GM23338 (cell line): ENCODE results near the gene ANKRD40. TPM values are rescaled to one million over a fixed set of nuclear protein-coding genes. Genes with fewer than 3 reads are reported as not detected.

Experiments
- ATAC-seq: fragments of 200-7000 bp; cut with Tn5 transposase; 3 replicates; pipeline ENCODE4 v1.9.1; 2020
- DNase-seq: peaks from one replicate; pipeline ENCODE4 v3.0.0-alpha.2; 2015; ENCODE audit warnings: low spot score
- H2AFZ ChIP-seq: fragments of 200-600 bp; sonication (generic); 2 replicates; pipeline ENCODE4 v1.8.0; 2016; ENCODE audit warnings: antibody characterized with exemption, mild to moderate bottlenecking, moderate library complexity
- H3F3A ChIP-seq: fragments of 200-600 bp; sonication (generic); replicated peaks from 2 replicates; pipeline ENCODE4 v1.8.0; 2017; ENCODE audit warnings: antibody characterized with exemption, mixed run types, low read depth
- H3K27ac ChIP-seq: fragments of 200-600 bp; sonication (generic); 2 replicates; pipeline ENCODE4 v1.6.1; 2016; ENCODE audit warnings: low read depth
- H3K27me3 ChIP-seq: fragments of 200-600 bp; sonication (generic); 2 replicates; pipeline ENCODE4 v1.8.0; 2016; ENCODE audit warnings: mild to moderate bottlenecking, mixed run types, moderate library complexity; ENCODE audit not compliant: insufficient read depth
- H3K36me3 ChIP-seq: fragments of 200-600 bp; sonication (generic); 2 replicates; pipeline ENCODE4 v1.8.0; 2016; ENCODE audit warnings: mild to moderate bottlenecking; ENCODE audit not compliant: insufficient read depth
- H3K4me1 ChIP-seq: fragments of 200-600 bp; sonication (generic); 2 replicates; pipeline ENCODE4 v1.8.0; 2016; ENCODE audit warnings: mild to moderate bottlenecking, moderate library complexity; ENCODE audit not compliant: insufficient read depth
- H3K4me2 ChIP-seq: fragments of 200-600 bp; sonication (generic); 2 replicates; pipeline ENCODE4 v1.7.1; 2017; ENCODE audit warnings: mixed run types
- H3K4me3 ChIP-seq: fragments of 200-600 bp; sonication (generic); 2 replicates; pipeline ENCODE4 v1.6.1; 2016; ENCODE audit warnings: mixed run types
- H3K79me2 ChIP-seq: fragments of 200-600 bp; sonication (generic); replicated peaks from 2 replicates; pipeline ENCODE4 v1.8.0; 2017; ENCODE audit warnings: mild to moderate bottlenecking; ENCODE audit not compliant: insufficient read depth
- H3K9me2 ChIP-seq: fragments of 200-600 bp; sonication (generic); 2 replicates; pipeline ENCODE4 v1.8.0; 2017; ENCODE audit not compliant: insufficient read depth
- H4K20me1 ChIP-seq: fragments of 200-600 bp; sonication (generic); replicated peaks from 2 replicates; pipeline ENCODE4 v1.8.0; 2017; ENCODE audit warnings: mild to moderate bottlenecking; ENCODE audit not compliant: insufficient read depth
- H3K27ac Mint-ChIP-seq: 2 replicates; pipeline ENCODE4 v1.8.0; 2020; ENCODE audit warnings: inconsistent platforms, mild to moderate bottlenecking, moderate library complexity, mixed read lengths
- H3K27me3 Mint-ChIP-seq: 3 replicates; pipeline ENCODE4 v1.8.0; 2022; ENCODE audit warnings: low read depth, mild to moderate bottlenecking, moderate library complexity, mixed read lengths, inconsistent platforms; ENCODE audit not compliant: insufficient read depth, poor library complexity
- H3K36me3 Mint-ChIP-seq: 3 replicates; pipeline ENCODE4 v1.8.0; 2021; ENCODE audit warnings: low read depth, mild to moderate bottlenecking, inconsistent platforms, moderate library complexity, mixed read lengths
- H3K4me1 Mint-ChIP-seq: 3 replicates; pipeline ENCODE4 v1.8.0; 2020; ENCODE audit warnings: mild to moderate bottlenecking, inconsistent platforms, mixed read lengths
- H3K4me3 Mint-ChIP-seq: 3 replicates; pipeline ENCODE4 v1.8.0; 2021; ENCODE audit warnings: moderate library complexity, mild to moderate bottlenecking, inconsistent platforms, mixed read lengths
- H3K9me3 Mint-ChIP-seq: 3 replicates; pipeline ENCODE4 v1.8.0; 2020; ENCODE audit warnings: moderate library complexity, mild to moderate bottlenecking, inconsistent platforms, mixed read lengths
- CREB1 ChIP-seq: fragments of 250-450 bp; sonication (Bioruptor Pico); IDR thresholded peaks from 2 replicates; pipeline ENCODE4 v1.5.0; 2020; ENCODE audit warnings: low read depth, mild to moderate bottlenecking, moderate library complexity
- EZH2 ChIP-seq: fragments of 200-600 bp; sonication (generic); IDR thresholded peaks from one replicate; pipeline ENCODE4 v1.8.0; 2017; ENCODE audit warnings: antibody characterized with exemption, mild to moderate bottlenecking, low read depth; ENCODE audit not compliant: unreplicated experiment
- EZH2phosphoT487 ChIP-seq: fragments of 200-600 bp; sonication (generic); IDR thresholded peaks from one replicate; pipeline ENCODE4 v1.8.1; 2018; ENCODE audit warnings: antibody characterized with exemption; ENCODE audit not compliant: unreplicated experiment
- JUNB ChIP-seq: IDR thresholded peaks from one replicate; pipeline ENCODE4 v1.6.1; 2016; ENCODE audit warnings: antibody characterized with exemption; ENCODE audit not compliant: unreplicated experiment
- NANOG ChIP-seq: IDR thresholded peaks from 2 replicates; pipeline ENCODE4 v1.6.1; 2016; ENCODE audit warnings: antibody characterized with exemption, borderline replicate concordance
- POLR2AphosphoS5 ChIP-seq: IDR thresholded peaks from 2 replicates; pipeline ENCODE4 v1.6.1; 2016; ENCODE audit warnings: antibody characterized with exemption, low read depth
- STAT1 ChIP-seq: IDR thresholded peaks from one replicate; pipeline ENCODE4 v1.6.1; 2016; ENCODE audit warnings: antibody characterized with exemption; ENCODE audit not compliant: unreplicated experiment
- ZNF114 ChIP-seq: fragments of 250-450 bp; sonication (Bioruptor Pico); IDR thresholded peaks from 2 replicates; pipeline ENCODE4 v1.5.0; 2020; ENCODE audit warnings: mild to moderate bottlenecking, moderate library complexity
- ZNF331 ChIP-seq: fragments of 250-450 bp; sonication (Bioruptor Pico); IDR thresholded peaks from 2 replicates; pipeline ENCODE4 v1.5.0; 2020; ENCODE audit warnings: low read depth, mild to moderate bottlenecking, moderate library complexity
- polyA plus RNA-seq: library from polyadenylated mRNA; unstranded; fragments of >200 nt; fragmentation: Nextera tagmentation; extraction: Ambion mirVana; gene quantifications from 2 replicates; pipeline ENCODE4 v1.2.1, GENCODE V29; 2016
- total RNA-seq: library from RNA; depleted of rRNA; stranded (reverse); fragments of >200 nt; shearing (Covaris generic); gene quantifications from 2 replicates; pipeline ENCODE4 v1.2.3, GENCODE V29; 2014
- TF ChIP-seq, protein P1 (sequence below): IDR thresholded peaks from 2 replicates; pipeline ENCODE4 v1.6.1; 2016; ENCODE audit warnings: antibody characterized with exemption
- TF ChIP-seq, protein P2 (sequence below), 2 experiments: fragments of 200-600 bp in 1 of 2; sonication (generic) in 1 of 2; conservative IDR thresholded peaks; 2 replicates each; pipeline versions ENCODE4 v1.5.1 to v1.6.1; 2016 to 2017; ENCODE audit warnings: antibody characterized with exemption in 2 of 2, low read depth in 2 of 2, mild to moderate bottlenecking in 2 of 2, moderate library complexity in 1 of 2
- TF ChIP-seq, protein P3 (sequence below): IDR thresholded peaks from one replicate; pipeline ENCODE4 v1.6.1; 2018; ENCODE audit warnings: antibody characterized with exemption; ENCODE audit not compliant: unreplicated experiment
- TF ChIP-seq, protein P4 (sequence below): fragments of 250-450 bp; sonication (Bioruptor Pico); IDR thresholded peaks from 2 replicates; pipeline ENCODE4 v1.5.0; 2020; ENCODE audit warnings: mild to moderate bottlenecking, moderate library complexity

Gene ANKRD40
- total and polyA plus RNA-seq, 2 experiments from 2014 or later, result 19.0 to 42.1 TPM

DNA sequence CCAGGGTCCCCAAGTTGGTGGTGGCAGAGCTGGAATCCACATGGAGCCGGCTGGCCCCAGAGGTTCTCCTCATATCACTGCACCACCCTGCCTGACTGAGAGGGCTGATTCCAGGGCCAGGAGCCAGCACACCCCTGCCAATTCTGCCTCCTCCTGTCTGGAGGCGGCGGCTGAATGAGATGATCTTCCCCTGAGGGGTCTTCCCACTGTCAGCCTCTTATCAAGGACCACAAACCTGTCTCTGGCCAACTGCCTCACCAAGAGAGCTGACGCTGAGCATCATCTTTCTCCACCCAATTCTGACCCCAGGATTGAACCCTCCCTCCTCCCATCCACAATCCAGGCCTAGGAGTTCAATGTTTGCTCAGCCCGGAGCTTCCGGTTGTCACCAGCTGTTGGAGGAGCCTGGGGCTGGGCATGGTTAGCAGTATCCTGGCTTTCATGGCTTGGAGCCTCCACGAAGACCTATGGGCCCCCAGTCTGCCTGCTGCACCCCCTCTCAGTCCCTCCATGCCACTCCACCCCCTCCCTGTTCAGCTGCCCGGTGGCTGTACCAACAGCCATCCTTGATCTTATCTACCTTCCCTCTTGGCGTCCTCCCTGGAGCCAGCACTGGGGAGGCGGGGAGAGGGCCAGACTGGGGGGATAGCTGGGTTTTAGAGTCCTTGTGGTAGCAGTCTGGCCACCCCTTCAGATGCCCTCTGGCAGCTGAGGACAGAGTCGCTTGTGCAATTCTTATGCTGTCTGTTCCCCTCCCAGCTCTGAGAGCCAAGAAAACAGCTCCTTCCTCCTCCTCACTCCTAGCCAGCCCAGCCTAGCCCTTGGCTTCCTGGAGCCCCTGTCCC lies 47.5 kb downstream of the ANKRD40 start:
- Histone ChIP-seq H3K4me1 (peaks cover 9% of the 10 kb centered on the region), H3F3A (no peaks in the 10 kb centered on the region), H3K4me2 (no peak overlapping the region), H3K36me3 (no peaks in the 10 kb centered on the region), H4K20me1 (no peaks in the 10 kb centered on the region), H3K9me2 (no peaks in the 10 kb centered on the region), H3K27me3 (no peaks in the 10 kb centered on the region), H3K27ac (no peak overlapping the region), H2AFZ (0 out of 2 replicates have a peak overlapping the region, but pooled peaks have one; percentile 86), H3K4me3 (no peak overlapping the region), H3K79me2 (no peaks in the 10 kb centered on the region)
- Mint-ChIP-seq H3K9me3 (no peaks in the 10 kb centered on the region), H3K27me3 (peaks cover 7% of the 10 kb centered on the region), H3K27ac (0 out of 2 replicates have a peak overlapping the region, but pooled peaks have one; percentile 95), H3K4me1 (peaks cover 21% of the 10 kb centered on the region), H3K4me3 (no peak overlapping the region), H3K36me3 (no peaks in the 10 kb centered on the region; the same call in 2 of the 3 replicates)
- TF ChIP-seq, protein P1, sequence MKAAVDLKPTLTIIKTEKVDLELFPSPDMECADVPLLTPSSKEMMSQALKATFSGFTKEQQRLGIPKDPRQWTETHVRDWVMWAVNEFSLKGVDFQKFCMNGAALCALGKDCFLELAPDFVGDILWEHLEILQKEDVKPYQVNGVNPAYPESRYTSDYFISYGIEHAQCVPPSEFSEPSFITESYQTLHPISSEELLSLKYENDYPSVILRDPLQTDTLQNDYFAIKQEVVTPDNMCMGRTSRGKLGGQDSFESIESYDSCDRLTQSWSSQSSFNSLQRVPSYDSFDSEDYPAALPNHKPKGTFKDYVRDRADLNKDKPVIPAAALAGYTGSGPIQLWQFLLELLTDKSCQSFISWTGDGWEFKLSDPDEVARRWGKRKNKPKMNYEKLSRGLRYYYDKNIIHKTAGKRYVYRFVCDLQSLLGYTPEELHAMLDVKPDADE, result no peak
- TF ChIP-seq, protein P2, sequence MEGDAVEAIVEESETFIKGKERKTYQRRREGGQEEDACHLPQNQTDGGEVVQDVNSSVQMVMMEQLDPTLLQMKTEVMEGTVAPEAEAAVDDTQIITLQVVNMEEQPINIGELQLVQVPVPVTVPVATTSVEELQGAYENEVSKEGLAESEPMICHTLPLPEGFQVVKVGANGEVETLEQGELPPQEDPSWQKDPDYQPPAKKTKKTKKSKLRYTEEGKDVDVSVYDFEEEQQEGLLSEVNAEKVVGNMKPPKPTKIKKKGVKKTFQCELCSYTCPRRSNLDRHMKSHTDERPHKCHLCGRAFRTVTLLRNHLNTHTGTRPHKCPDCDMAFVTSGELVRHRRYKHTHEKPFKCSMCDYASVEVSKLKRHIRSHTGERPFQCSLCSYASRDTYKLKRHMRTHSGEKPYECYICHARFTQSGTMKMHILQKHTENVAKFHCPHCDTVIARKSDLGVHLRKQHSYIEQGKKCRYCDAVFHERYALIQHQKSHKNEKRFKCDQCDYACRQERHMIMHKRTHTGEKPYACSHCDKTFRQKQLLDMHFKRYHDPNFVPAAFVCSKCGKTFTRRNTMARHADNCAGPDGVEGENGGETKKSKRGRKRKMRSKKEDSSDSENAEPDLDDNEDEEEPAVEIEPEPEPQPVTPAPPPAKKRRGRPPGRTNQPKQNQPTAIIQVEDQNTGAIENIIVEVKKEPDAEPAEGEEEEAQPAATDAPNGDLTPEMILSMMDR (conservative IDR thresholded peaks at IDR 0.05; ENCODE audit: low read depth in 2 of 2), result no peak
- no peak for TF ChIP-seq STAT1
- TF ChIP-seq POLR2AphosphoS5, result no peak
- no peak for TF ChIP-seq NANOG
- TF ChIP-seq ZNF331 (CRISPR knock-in tag), result no peak
- TF ChIP-seq, protein P3, sequence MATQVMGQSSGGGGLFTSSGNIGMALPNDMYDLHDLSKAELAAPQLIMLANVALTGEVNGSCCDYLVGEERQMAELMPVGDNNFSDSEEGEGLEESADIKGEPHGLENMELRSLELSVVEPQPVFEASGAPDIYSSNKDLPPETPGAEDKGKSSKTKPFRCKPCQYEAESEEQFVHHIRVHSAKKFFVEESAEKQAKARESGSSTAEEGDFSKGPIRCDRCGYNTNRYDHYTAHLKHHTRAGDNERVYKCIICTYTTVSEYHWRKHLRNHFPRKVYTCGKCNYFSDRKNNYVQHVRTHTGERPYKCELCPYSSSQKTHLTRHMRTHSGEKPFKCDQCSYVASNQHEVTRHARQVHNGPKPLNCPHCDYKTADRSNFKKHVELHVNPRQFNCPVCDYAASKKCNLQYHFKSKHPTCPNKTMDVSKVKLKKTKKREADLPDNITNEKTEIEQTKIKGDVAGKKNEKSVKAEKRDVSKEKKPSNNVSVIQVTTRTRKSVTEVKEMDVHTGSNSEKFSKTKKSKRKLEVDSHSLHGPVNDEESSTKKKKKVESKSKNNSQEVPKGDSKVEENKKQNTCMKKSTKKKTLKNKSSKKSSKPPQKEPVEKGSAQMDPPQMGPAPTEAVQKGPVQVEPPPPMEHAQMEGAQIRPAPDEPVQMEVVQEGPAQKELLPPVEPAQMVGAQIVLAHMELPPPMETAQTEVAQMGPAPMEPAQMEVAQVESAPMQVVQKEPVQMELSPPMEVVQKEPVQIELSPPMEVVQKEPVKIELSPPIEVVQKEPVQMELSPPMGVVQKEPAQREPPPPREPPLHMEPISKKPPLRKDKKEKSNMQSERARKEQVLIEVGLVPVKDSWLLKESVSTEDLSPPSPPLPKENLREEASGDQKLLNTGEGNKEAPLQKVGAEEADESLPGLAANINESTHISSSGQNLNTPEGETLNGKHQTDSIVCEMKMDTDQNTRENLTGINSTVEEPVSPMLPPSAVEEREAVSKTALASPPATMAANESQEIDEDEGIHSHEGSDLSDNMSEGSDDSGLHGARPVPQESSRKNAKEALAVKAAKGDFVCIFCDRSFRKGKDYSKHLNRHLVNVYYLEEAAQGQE, result no peak
- TF ChIP-seq ZNF114 (CRISPR knock-in tag), result no peak
- TF ChIP-seq, protein P4, sequence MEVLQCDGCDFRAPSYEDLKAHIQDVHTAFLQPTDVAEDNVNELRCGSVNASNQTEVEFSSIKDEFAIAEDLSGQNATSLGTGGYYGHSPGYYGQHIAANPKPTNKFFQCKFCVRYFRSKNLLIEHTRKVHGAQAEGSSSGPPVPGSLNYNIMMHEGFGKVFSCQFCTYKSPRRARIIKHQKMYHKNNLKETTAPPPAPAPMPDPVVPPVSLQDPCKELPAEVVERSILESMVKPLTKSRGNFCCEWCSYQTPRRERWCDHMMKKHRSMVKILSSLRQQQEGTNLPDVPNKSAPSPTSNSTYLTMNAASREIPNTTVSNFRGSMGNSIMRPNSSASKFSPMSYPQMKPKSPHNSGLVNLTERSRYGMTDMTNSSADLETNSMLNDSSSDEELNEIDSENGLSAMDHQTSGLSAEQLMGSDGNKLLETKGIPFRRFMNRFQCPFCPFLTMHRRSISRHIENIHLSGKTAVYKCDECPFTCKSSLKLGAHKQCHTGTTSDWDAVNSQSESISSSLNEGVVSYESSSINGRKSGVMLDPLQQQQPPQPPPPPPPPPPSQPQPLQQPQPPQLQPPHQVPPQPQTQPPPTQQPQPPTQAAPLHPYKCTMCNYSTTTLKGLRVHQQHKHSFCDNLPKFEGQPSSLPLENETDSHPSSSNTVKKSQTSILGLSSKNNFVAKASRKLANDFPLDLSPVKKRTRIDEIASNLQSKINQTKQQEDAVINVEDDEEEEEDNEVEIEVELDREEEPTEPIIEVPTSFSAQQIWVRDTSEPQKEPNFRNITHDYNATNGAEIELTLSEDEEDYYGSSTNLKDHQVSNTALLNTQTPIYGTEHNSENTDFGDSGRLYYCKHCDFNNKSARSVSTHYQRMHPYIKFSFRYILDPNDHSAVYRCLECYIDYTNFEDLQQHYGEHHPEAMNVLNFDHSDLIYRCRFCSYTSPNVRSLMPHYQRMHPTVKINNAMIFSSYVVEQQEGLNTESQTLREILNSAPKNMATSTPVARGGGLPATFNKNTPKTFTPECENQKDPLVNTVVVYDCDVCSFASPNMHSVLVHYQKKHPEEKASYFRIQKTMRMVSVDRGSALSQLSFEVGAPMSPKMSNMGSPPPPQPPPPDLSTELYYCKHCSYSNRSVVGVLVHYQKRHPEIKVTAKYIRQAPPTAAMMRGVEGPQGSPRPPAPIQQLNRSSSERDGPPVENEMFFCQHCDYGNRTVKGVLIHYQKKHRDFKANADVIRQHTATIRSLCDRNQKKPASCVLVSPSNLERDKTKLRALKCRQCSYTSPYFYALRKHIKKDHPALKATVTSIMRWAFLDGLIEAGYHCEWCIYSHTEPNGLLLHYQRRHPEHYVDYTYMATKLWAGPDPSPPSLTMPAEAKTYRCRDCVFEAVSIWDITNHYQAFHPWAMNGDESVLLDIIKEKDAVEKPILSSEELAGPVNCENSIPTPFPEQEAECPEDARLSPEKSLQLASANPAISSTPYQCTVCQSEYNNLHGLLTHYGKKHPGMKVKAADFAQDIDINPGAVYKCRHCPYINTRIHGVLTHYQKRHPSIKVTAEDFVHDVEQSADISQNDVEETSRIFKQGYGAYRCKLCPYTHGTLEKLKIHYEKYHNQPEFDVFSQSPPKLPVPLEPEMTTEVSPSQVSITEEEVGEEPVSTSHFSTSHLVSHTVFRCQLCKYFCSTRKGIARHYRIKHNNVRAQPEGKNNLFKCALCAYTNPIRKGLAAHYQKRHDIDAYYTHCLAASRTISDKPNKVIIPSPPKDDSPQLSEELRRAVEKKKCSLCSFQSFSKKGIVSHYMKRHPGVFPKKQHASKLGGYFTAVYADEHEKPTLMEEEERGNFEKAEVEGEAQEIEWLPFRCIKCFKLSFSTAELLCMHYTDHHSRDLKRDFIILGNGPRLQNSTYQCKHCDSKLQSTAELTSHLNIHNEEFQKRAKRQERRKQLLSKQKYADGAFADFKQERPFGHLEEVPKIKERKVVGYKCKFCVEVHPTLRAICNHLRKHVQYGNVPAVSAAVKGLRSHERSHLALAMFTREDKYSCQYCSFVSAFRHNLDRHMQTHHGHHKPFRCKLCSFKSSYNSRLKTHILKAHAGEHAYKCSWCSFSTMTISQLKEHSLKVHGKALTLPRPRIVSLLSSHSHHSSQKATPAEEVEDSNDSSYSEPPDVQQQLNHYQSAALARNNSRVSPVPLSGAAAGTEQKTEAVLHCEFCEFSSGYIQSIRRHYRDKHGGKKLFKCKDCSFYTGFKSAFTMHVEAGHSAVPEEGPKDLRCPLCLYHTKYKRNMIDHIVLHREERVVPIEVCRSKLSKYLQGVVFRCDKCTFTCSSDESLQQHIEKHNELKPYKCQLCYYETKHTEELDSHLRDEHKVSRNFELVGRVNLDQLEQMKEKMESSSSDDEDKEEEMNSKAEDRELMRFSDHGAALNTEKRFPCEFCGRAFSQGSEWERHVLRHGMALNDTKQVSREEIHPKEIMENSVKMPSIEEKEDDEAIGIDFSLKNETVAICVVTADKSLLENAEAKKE (CRISPR knock-in tag), result no peak
- no peak for TF ChIP-seq CREB1 (CRISPR knock-in tag)
- TF ChIP-seq EZH2phosphoT487, result no peak
- TF ChIP-seq EZH2, result no peak
- no peak for TF ChIP-seq JUNB
- no peak for DNase-seq
- no peak for ATAC-seq
